HG03280 (cell line): ENCODE results near the gene ADM.
A peak's percentile ranks its signal among the peaks of the same experiment; 100 is the strongest.

Experiments used
- ATAC-seq: cut with Tn5 transposase; IDR thresholded peaks from one replicate; pipeline ENCODE4 v1.9.1; 2021; ENCODE audit warnings: mild to moderate bottlenecking, moderate library complexity; ENCODE audit not compliant: unreplicated experiment

Gene ADM

DNA sequence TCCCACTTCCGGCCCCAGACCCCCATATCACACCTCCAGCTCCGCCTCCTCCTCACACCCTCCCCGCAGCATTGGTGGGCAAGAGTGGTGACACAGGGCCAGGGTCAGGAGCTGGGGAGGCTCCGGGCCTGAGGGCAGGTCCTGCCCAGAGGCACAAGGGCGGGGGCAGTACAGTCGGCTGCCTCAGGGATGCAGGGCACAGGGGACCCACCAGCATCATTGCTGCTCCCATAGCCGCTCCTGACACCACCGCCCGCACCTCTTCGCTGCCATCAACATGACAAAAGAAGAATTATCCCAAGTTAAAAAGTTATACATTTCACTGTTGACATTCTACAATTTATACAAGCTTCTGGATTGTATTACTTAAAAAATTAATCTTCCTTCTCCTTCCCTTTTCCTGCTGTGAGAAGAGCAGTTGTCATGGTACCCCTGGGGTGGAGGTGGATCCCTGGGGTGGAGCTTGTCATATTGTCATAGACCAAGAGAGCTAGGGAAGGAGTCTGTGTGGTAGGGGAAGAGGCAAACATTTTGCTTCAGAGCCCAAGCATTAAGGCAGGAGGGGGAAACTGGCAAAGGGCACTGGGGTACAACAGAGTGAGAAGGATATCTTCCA is 15.0 kb upstream of the ADM start:
- no peak for ATAC-seq

DNA sequence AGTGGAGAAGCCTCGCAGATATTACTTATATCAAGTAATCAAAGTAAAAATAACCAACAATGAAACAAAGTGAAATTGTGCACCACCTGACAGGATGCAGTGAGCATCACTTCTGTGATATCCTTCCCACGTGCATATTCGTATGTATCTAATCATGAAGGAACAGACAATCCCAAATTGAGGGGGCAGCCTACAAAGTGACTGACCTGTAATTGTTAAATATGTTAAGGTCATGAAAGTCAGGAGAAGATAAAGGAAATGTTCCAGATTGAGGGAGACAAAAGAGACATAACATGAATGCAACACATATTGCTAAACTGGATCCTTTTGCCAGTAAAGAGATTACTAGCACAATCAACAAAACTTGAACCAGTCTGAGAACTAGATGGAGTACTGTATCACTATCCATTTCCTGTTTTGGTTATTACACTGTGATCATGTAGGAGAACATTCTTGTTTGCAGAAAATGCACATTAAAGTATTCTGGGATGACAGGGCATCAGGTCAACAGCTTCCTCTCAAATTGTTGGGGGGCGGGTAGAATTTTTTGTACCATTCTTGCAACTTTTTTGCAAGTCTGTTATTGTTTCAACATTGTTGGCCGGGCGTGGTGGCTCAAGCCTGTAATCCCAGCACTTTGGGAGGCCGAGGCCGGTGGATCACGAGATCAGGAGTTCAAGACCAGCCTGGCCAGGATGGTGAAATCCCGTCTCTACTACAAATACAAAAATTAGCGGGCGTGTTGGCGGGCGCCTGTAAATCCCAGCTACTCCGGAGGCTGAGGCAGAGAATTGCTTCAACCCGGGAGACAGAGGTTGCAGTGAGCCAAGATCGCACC is 12.9 kb upstream of the ADM start:
- no peak for ATAC-seq

DNA sequence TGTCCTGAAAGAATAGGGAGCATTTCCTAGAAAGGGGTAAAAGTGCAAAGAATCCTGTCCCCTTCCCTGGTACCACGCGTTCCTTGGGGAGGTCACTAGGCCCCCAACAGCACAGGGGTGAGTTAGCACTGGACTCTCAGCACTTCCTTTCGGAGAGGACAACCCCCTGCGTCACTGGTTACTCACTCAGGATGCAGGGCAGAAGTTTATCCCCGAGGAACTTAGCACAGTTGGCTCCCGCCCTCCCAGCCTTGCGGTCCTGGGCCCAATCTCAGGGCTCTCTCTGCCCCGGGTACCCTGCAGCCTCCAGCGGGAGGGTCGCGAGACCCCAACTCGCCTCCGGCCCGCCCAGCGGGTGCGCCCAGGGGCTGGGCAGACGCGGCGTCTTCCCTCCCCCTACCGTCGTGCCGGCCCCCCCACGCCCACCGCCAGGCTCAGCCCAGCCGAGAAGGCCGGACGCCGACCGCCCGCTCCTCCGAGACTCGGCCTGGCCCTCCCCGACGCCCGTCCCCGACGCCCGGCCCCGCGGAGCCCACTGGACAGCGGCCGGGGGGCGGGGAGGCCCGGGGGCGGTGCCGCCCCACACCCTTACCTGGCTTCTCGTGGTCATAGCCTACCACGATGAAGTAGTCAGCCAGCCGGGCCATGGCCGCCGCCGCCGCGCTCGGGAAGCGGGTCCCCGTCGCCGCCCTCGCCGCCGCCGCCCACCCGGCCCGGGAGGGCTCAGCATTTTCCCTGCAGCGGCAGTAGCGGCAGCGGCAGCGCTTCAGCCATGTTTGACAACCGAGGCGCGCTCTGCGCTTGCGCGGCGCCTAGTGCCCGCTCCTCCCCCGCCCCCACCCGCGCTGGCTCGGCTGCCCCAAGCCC is 11.2 kb upstream of the ADM start, which contains the start of gene SBF2:
TSS of gene SBF2 (minus strand) at position 797 of the 867 bp plus-strand sequence. CDS start at position 647, 150 bp downstream.
- ATAC-seq, result peak; percentile 43

DNA sequence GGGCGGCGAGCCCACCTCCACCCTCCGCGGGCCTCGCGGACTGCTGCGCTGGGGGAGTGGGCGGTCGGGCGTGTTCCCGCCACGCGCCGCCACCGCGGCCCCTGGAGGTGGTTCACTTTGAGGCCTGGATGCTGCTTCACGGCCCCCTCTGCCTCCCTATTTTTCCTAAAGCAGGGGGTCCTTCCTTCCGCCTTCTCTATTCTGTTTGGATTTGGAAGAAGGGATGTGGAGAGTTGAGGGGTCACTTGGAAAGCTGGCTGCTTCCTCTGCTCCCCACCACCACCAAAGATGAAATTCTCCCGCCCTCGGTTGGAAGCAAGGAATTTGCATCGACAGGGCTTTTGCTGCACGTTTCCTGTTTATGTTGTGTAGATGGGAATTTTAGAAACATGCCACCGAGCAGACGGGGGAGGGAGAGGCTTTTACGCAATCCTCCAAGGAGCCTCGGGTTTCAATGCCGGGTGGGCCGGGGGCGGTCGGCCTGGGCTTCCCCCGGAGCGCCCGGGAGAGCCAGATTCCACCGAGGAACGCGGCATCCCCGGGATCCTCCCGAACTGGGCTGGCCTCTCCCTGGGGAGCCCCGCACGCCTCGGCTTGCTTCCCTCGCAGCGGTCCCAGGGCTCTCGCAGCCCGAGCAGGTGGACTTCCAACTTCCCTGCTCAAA is 10.5 kb upstream of the ADM start:
- ATAC-seq, result no peak

DNA sequence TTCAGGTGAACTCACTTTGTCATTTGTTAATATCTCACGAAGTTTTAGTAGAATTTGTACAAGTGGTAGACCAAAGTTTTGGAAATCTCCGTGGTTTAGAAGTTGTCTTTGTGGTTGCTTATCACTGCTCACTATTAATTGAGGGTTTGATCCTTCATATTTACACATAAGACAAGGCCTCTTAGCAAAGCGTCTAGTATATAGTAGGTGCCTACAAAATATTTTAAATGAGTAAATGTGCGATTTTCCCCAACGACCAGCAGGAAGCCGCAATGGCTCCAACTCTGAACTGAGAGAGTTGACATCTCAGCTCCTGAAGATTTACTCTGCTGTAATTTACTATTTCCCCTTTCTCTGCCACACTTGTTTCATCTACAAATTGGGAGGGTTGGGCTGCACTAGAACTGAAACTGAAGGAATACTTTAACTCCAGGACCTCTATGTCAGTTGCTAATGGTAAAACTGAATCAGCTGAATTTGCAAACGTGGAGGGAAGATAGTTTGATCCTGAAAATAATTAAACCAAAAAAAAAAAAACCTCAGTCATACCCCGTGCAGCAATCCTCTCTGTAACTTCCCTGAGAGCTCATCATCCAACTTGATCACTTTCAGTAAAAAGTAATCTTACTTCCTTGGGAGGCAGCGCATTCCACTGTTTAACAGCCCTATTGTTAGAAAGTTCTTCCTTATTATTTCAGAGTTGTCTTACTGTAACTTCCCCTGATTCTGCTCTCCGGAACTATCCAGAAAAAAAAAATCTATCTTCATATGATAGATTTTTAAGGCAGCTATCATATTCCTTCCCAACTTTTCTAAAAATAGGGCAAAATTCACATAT is 9.6 kb upstream of the ADM start:
- no peak for ATAC-seq

DNA sequence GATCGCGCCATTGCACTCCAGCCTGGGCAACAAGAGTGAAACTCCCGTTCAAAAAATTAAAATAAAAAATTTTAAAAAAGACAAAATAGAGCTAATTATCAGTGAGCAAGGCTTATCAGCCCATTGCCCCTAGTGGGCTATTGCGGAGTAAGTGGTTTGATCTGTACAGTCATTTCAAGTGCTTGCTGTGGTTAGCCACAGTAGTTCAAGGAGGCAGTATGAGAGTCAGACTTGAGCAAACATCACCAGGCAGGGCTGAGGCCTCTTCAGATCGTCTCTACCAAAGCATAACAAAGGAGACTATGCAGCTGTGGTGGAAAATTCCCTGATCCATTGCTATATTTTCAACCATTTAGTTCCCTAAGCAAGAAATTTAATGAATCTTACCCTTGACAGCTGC is 6.5 kb upstream of the ADM start:
- ATAC-seq, result peak; percentile 90

DNA sequence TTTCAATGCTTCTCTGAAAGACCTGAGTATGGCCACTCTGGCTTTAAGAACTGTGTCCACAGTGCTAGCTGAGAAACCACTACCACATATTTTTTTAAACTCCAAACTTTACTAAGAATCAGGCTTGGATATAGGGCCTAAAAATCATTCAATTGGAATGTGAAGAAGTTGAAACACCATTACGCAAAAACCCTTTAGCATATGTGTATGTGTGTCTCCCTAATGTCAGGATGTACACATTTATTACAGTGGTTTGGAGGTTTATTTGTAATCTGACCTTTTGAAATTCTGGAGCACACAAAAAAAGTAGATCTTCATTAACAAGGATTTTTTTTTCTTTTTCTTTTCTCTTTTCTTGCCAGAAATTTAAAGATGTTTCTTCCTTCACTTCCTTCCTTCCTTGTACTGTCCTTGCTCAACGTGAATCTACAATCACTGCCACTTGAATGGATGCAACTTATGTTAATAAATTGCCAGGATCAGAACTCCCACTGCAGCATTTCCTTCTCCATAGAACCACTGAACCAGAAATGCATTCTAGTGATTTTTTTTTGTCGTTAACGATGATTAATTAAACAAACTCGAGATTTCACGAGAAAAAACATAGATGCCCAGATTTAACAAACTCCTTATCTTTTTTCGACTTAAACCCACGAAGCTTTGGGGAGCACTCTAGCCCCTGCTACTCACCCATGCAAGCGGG is 3.1 kb upstream of the ADM start:
- ATAC-seq, result no peak

DNA sequence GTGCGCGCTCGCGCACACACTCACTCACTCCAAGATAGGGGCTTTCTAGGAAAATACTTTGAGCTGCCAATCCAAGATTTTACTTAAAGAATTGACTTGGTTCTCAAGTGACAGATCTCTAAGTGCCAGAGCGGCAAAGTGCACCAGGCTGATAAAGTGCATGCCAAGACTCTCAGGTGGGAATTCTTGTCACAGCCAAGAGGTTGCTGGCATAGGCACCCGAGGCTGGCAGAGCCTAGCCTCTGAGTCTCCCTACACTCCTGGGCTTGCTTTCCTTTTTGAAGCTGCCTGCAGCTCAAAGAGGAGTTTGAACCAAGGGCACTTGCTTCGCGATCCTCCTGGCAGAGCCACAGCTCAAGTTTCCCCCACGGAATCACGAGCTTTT is 2.5 kb upstream of the ADM start:
- no peak for ATAC-seq

DNA sequence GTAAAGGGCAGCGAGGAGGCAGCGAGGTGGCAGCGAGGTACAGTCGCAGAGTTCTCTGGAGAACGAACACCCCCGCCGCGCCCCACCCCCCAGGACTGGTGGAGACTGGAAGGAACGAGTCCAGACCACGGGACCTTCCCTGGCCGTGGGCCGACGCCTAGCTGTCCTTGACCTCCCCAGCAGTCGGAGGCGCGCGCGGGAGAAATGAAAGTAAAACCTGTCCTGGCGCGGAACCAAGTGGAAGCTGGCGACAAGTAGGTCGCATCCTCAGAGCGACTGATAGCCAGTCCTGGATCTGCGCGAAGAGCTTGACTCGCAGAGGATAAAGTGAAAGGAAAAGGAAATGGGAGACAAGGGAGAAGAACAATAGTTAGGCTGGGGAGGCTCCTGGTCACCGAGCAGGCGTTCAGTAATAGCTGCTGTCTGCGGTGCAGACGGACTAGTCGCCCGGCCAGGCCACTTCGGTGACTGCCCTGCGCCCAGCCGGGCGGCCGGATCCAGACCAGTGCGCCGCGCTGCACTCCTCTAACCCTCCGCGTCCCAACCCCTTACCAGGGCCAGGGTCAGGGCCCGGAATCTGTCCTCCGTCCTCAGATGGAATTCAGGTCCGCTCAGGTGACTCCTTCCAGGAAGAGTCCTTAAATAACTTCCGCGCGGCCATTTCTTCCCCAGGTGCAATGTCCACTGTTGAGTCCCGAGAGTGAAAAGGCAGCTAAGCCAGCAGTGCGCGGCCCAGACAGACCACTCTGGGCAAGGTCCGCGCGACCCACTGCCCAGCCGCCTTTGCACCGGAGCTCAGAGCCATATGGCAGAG is 1.9 kb upstream of the ADM start:
- ATAC-seq, result no peak

DNA sequence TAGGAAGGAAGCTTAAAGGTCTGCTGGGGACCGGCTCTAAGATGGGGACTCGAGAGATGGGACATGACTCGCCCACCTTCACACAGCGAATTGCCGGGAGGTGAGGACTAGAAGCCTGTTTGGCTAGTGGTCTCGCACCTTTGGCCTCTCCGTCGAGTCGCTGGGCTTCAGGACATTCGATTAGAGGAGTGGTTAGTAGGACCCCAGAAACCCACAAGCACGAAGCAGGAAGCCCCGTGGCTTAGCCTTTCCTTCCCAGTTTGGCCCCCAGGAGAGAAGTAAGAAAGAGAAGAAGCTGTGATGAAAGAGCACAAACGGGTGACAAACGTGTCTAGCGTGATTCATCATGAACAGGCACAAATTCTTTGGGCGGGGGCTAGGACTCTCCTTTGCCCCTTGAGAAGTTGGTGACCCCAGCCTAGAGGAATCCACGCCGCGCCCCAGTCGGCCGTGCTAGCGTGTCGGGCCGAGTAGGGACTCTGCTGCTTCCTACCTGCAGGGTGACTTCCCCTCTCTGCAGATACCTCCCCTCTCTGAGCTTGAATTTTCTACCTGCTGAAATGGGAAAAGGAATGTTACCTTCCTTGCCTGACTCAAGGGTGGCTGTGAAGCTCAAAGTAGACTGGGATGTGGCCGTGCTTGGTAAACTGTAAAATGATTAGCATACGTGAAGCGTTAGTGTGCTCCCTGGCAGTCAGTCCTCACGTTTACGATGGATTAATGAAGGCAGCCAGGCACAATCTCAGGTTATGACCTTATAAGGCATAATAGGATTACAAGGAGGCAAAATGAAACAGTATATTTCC is 1.1 kb upstream of the ADM start:
- no peak for ATAC-seq

DNA sequence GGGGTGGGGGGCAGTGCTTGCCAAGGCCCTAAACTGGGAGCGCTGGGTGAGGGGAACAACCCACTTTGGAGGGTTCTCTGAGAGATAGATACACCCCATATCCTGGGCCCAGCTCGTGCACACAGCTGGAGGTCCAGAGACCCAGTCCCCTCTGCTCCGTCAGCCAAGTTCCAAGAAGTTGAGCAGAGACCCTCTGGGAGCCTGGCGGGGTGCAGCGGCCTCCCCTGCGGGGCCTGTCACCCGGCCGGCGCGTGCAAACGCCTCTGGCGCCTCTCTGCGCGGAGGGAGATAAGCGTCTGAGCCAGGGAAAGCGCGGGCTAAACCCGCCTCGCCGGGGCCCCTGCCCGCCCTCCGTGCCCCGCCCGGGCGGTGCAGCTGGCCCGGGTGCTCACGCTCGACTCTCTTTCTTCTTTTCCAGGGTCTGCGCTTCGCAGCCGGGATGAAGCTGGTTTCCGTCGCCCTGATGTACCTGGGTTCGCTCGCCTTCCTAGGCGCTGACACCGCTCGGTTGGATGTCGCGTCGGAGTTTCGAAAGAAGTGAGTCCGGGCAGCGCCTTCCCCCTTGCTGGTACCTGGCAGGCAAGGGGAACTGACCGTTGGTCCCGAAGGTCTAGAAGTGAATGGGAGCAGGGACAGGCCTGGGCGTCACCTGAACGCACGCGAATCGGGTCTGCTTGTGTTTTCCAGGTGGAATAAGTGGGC is 540 bp downstream of the ADM start:
- no peak for ATAC-seq

DNA sequence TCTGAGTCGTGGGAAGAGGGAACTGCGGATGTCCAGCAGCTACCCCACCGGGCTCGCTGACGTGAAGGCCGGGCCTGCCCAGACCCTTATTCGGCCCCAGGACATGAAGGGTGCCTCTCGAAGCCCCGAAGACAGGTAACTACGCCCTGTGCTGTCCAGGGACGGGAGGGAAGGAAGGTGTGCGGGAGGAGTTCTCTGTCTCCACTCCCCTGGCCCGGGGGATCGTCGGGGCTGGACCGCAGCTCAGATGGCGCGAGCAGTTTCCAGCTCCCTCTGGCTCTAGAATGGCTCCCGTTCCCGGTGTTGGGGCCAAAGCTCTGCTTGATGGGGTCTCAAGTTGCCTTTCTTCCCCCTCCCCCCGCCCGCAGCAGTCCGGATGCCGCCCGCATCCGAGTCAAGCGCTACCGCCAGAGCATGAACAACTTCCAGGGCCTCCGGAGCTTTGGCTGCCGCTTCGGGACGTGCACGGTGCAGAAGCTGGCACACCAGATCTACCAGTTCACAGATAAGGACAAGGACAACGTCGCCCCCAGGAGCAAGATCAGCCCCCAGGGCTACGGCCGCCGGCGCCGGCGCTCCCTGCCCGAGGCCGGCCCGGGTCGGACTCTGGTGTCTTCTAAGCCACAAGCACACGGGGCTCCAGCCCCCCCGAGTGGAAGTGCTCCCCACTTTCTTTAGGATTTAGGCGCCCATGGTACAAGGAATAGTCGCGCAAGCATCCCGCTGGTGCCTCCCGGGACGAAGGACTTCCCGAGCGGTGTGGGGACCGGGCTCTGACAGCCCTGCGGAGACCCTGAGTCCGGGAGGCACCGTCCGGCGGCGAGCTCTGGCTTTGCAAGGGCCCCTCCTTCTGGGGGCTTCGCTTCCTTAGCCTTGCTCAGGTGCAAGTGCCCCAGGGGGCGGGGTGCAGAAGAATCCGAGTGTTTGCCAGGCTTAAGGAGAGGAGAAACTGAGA is 1.4 kb downstream of the ADM start:
- ATAC-seq, result no peak

DNA sequence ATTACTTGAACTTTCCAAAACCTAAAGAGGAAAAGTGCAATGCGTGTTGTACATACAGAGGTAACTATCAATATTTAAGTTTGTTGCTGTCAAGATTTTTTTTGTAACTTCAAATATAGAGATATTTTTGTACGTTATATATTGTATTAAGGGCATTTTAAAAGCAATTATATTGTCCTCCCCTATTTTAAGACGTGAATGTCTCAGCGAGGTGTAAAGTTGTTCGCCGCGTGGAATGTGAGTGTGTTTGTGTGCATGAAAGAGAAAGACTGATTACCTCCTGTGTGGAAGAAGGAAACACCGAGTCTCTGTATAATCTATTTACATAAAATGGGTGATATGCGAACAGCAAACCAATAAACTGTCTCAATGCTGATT is 2.1 kb downstream of the ADM start:
- no peak for ATAC-seq

DNA sequence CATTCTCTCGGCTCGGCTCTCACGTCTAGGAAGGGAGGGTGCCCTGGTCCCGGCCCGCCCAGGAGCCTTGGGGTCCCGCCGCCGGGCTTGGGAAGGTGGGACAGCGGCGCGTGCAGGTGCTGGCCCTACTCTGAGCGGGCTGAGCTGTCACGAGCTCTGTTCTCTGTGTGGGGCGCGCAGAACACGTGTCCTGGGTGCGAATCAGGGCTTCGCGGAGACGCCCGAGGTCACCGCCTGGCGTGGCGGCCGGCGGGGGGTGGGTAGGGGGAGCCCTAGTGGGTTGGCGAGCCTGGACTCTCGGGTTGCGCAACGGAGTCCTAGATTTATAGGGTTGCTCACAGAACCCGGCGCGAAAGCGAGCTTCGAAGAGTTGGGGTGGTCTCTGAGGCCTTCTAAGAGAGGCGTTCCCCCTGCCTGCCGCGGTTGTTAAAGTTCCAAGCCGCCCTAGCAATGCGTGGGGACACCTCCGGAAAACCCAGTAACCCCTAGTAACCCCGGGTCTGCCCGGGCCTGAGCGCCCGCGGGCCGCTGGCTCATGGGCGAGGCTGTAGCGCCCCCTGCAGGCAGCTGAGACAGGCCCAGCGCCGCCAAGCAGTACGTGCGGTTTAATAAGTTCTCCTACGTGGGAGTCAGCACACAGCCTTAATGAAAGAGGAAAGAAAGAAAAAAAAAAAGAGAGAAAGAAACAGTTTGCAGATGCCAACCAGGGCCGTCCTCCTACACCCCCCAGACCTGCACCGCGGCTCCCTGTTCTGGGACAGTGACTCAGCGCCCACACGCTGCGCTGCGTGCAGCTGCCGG is 2.7 kb downstream of the ADM start:
- peak; percentile 66 for ATAC-seq

DNA sequence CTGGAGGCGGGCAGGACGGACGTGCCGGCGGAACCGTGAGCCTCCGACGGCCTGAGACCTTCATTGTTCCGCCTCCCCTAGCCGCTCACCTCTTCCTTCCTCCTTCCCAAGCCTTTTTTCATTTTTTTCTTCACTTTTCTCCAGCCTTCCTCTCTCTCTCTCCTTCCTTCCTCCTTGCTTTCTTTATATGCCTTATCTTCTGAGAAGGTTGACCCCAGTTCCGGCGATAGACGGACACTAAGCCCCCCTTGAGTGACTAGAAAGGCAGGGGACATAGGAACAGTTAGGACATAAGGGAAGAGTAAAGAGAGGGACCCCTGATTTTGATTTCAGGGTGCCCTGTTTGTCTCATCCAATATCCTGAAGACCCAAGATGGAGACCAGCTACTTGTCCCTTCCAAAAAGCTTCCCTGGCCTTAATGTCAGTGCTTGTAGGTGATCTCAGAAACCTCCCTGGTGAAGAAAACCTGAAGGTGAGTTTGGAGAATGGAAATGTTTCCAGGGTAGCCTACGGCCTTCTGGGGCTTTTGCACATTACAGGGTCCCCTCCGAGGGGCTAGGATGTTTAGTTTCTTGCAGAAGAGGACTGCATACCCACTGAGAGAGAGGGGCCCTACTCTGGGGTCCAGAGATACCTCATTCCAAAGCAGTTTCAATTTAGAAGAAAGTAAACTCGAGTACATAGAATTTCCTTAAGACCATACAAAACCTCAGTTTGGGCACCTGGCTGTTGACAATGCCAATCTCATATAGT is 3.5 kb downstream of the ADM start:
- no peak for ATAC-seq
